Panc1 (cell line): Measurements from ENCODE around the gene CNDP1. TPM values are rescaled to one million over a fixed set of nuclear protein-coding genes. Genes with fewer than 3 reads are reported as not detected.
A peak's percentile ranks its signal among the peaks of the same experiment; 100 is the strongest.

Experiments
- ATAC-seq: fragments of 200-7000 bp; cut with Tn5 transposase; 2 replicates; pipeline ENCODE4 v1.9.1; 2020; ENCODE audit warnings: mild to moderate bottlenecking, moderate library complexity
- BruUV-seq: library from RNA; stranded (reverse); fragments of 400-500 nt; replicated peaks from 2 replicates; lab custom pipeline; 2021; lab: Mats Ljungman, UMichigan
- CTCF ChIA-PET: fragments of 300-600 bp; sonication (Branson Sonifier 250); formaldehyde crosslinking; loops from one replicate; lab custom pipeline; 2022; ENCODE audit warnings: antibody characterized with exemption; lab: Charles Lee
- POLR2A ChIA-PET: fragments of 300-600 bp; sonication (Branson Sonifier 250); formaldehyde crosslinking; loops from one replicate; lab custom pipeline; 2022; ENCODE audit warnings: antibody characterized with exemption; lab: Charles Lee
- DNase-seq: peaks from one replicate; pipeline ENCODE4 v3.0.0-alpha.2; 2010; ENCODE audit warnings: low read depth, low spot score
- H3K27ac ChIP-seq: 2 replicates; pipeline ENCODE4 v1.5.1; 2011; ENCODE audit warnings: mild to moderate bottlenecking, low read length, inconsistent platforms
- H3K27me3 ChIP-seq: fragments of 200-500 bp; sonication (Bioruptor generic); 2 replicates; pipeline ENCODE4 v1.6.0; 2014; ENCODE audit warnings: low read length, inconsistent platforms; ENCODE audit not compliant: control insufficient read depth, insufficient read depth
- H3K36me3 ChIP-seq: fragments of 200-500 bp; sonication (Bioruptor generic); 2 replicates; pipeline ENCODE4 v1.5.1; 2014; ENCODE audit warnings: inconsistent platforms, mild to moderate bottlenecking, low read length, moderate library complexity; ENCODE audit not compliant: control insufficient read depth, insufficient read depth
- H3K4me1 ChIP-seq: 2 replicates; pipeline ENCODE4 v1.5.1; 2011; ENCODE audit warnings: inconsistent platforms, mild to moderate bottlenecking, low read length, moderate library complexity; ENCODE audit not compliant: control insufficient read depth, insufficient read depth
- H3K4me3 ChIP-seq, 2 experiments: 2 replicates each; pipeline ENCODE4 v1.5.1; 2011 to 2012; ENCODE audit warnings: low read depth in 2 of 2, low read length in 2 of 2, mild to moderate bottlenecking in 2 of 2, inconsistent platforms in 1 of 2, moderate library complexity in 1 of 2
- H3K9me3 ChIP-seq: fragments of 200-500 bp; sonication (Bioruptor generic); 2 replicates; pipeline ENCODE4 v1.5.1; 2014; ENCODE audit warnings: low read depth, mild to moderate bottlenecking, inconsistent platforms, low read length, moderate library complexity; ENCODE audit not compliant: control insufficient read depth, insufficient read depth
- CTCF ChIP-seq: fragments of 450-650 bp; IDR thresholded peaks from 2 replicates; pipeline ENCODE4 v1.5.1; 2017; ENCODE audit warnings: mild to moderate bottlenecking
- POLR2AphosphoS5 ChIP-seq: IDR thresholded peaks from 2 replicates; pipeline ENCODE4 v1.6.1; 2012; ENCODE audit warnings: mild to moderate bottlenecking, low read depth, low read length, moderate library complexity
- REST ChIP-seq, 2 experiments: IDR thresholded peaks; 2 replicates each; pipeline ENCODE4 v1.6.1; 2011 to 2012; ENCODE audit warnings: low read depth in 2 of 2, control low read depth in 1 of 2, low read length in 1 of 2, mild to moderate bottlenecking in 1 of 2, moderate library complexity in 1 of 2; ENCODE audit not compliant: insufficient read depth in 1 of 2
- SIN3A ChIP-seq: IDR thresholded peaks from 2 replicates; pipeline ENCODE4 v1.6.1; 2012; ENCODE audit warnings: low read depth, mild to moderate bottlenecking, low read length, moderate library complexity, borderline replicate concordance; ENCODE audit not compliant: insufficient read depth
- TCF7L2 ChIP-seq: IDR thresholded peaks from 2 replicates; pipeline ENCODE4 v1.6.1; 2011; ENCODE audit warnings: mild to moderate bottlenecking, low read depth, low read length, inconsistent platforms
- in situ Hi-C: cut with HindIII; loops from 2 replicates; pipeline ENCODE4 v1.10.0; 2016; ENCODE audit warnings: low sequenced_read_pairs, low pct_unique_long_range_greater_than_20kb
- intact Hi-C: fragments of 100-400 bp; cut with micrococcal nuclease; formaldehyde crosslinking; loops from one replicate; pipeline ENCODE4 v1.10.0; 2022; ENCODE audit not compliant: unreplicated experiment
- total RNA-seq: library from RNA; stranded (reverse); gene quantifications from one replicate; pipeline ENCODE4 v1.2.1, GENCODE V29; 2021; ENCODE audit not compliant: unreplicated experiment

Gene CNDP1
- total RNA-seq, 1 experiment from 2014 or later: not detected

GRCh38 chr18:74613381-74613780 lies 79.1 kb downstream of the CNDP1 start:
- Histone ChIP-seq H3K9me3 (peaks cover 9% of the 10 kb centered on the region; the same call in 1 of the 2 replicates), H3K27ac (no peak overlapping the region), H3K27me3 (no peaks in the 10 kb centered on the region), H3K4me3 (no peak overlapping the region), H3K4me1 (peaks cover 7% of the 10 kb centered on the region), H3K36me3 (no peaks in the 10 kb centered on the region)
- no TSS peak for BruUV-seq
- TF ChIP-seq TCF7L2: no peak
- TF ChIP-seq CTCF: no peak
- no peak for TF ChIP-seq POLR2AphosphoS5
- TF ChIP-seq SIN3A: no peak
- TF ChIP-seq REST (IDR thresholded peaks at IDR 0.05; ENCODE audit: insufficient read depth in 1 of 2, low read depth in 2 of 2, low read length in 1 of 2): no peak
- DNase-seq (no peak), ATAC-seq (no peak)
- intact Hi-C loops (no loop called here), in situ Hi-C loops (no loop called here)
- POLR2A ChIA-PET: no interaction called here
- CTCF ChIA-PET: no interaction called here

- no peaks in the 10 kb centered on the region for H3K36me3 ChIP-seq
- H3K4me3 ChIP-seq: no peak overlapping the region
- in situ Hi-C loops: no loop called here
- no TSS peak for BruUV-seq
- ChIA-PET CTCF (no interaction called here), POLR2A (no interaction called here)
- DNase-seq (no peak), ATAC-seq (peak; percentile 66; the same call in 1 of the 2 replicates)
- intact Hi-C loops: no loop called here
- no peak overlapping the region for H3K27ac ChIP-seq
- H3K9me3 ChIP-seq: peaks cover 9% of the 10 kb centered on the region; the same call in 1 of the 2 replicates
- TF ChIP-seq CTCF (no peak), TCF7L2 (no peak), SIN3A (no peak), POLR2AphosphoS5 (no peak), REST (IDR thresholded peaks at IDR 0.05; ENCODE audit: insufficient read depth in 1 of 2, low read depth in 2 of 2, low read length in 1 of 2) (no peak)
- H3K27me3 ChIP-seq: no peaks in the 10 kb centered on the region
- peaks cover 7% of the 10 kb centered on the region for H3K4me1 ChIP-seq
Observed at GRCh38 chr18:74616494-74616893, 82.2 kb downstream of the CNDP1 start.
